Natural killer cell (primary cell): Measurements from ENCODE around the gene DBT. TPM values are rescaled to one million over a fixed set of nuclear protein-coding genes. Genes with fewer than 3 reads are reported as not detected.

Source experiments
- ATAC-seq, 3 donors: fragments of 150-1000 bp in 2 of 3; fragments of 200-7000 bp in 1 of 3; cut with Tn5 transposase; 1 replicate in 1 of 3; 2 replicates in 2 of 3; pipeline ENCODE4 v1.10.0; 2021; ENCODE audit warnings: mild to moderate bottlenecking in 2 of 3, moderate library complexity in 2 of 3
- DNase-seq, 2 donors: peaks; one replicate each; pipeline versions ENCODE4 v3.0.0 to v3.0.0-alpha.2; 2013 to 2021; ENCODE audit warnings: mixed read lengths in 1 of 2
- H3K27ac ChIP-seq: one replicate; pipeline ENCODE4 v1.5.1; 2013; ENCODE audit warnings: mild to moderate bottlenecking, low read length
- H3K27me3 ChIP-seq: one replicate; pipeline ENCODE4 v1.6.1; 2013; ENCODE audit warnings: low read length; ENCODE audit not compliant: control insufficient read depth, insufficient read depth
- H3K36me3 ChIP-seq: one replicate; pipeline ENCODE4 v1.6.1; 2013; ENCODE audit warnings: low read length; ENCODE audit not compliant: control insufficient read depth, insufficient read depth
- H3K4me1 ChIP-seq: one replicate; pipeline ENCODE4 v1.6.1; 2013; ENCODE audit warnings: low read length; ENCODE audit not compliant: control insufficient read depth, insufficient read depth
- H3K4me3 ChIP-seq: one replicate; pipeline ENCODE4 v1.5.1; 2013; ENCODE audit warnings: low read length
- H3K9me3 ChIP-seq: one replicate; pipeline ENCODE4 v1.6.1; 2013; ENCODE audit warnings: low read length; ENCODE audit not compliant: control insufficient read depth, insufficient read depth
- H3K27ac Mint-ChIP-seq, 2 donors: one replicate each; pipeline ENCODE4 v1.8.0; 2022; ENCODE audit warnings: mild to moderate bottlenecking in 2 of 2, mixed read lengths in 2 of 2, moderate library complexity in 1 of 2
- H3K27me3 Mint-ChIP-seq, 2 donors: one replicate each; pipeline ENCODE4 v1.8.0; 2022; ENCODE audit warnings: low read depth in 2 of 2, mixed read lengths in 2 of 2
- H3K36me3 Mint-ChIP-seq: one replicate; pipeline ENCODE4 v1.8.0; 2022; ENCODE audit warnings: mixed read lengths
- H3K4me1 Mint-ChIP-seq, 2 donors: one replicate each; pipeline ENCODE4 v1.8.0; 2022; ENCODE audit warnings: mixed read lengths in 2 of 2
- H3K4me3 Mint-ChIP-seq: one replicate; pipeline ENCODE4 v1.8.0; 2022; ENCODE audit warnings: mild to moderate bottlenecking, moderate library complexity, mixed read lengths
- H3K9me3 Mint-ChIP-seq, 2 donors: one replicate each; pipeline ENCODE4 v1.8.0; 2022; ENCODE audit warnings: mixed read lengths in 2 of 2
- WGBS: methylation state at CpG from one replicate; pipeline ENCODE4 v1.1.7; 2013; ENCODE audit warnings: missing lambda C conversion rate; ENCODE audit not compliant: insufficient coverage; 5-methylcytosine and 5-hydroxymethylcytosine counted together
- intact Hi-C: fragments of 100-400 bp; cut with micrococcal nuclease; formaldehyde crosslinking; loops from one replicate; pipeline ENCODE4 v1.14.2; 2022
- total RNA-seq, 4 donors: library from RNA; stranded (reverse); fragments of 120-200 nt in 1 of 4; gene quantifications; one replicate each; pipeline versions ENCODE4 v1.2.3 to v1.2.4, GENCODE V29; 2013 to 2022
- TF ChIP-seq, protein P1 (sequence below): fragments of 200-600 bp; IDR thresholded peaks from one replicate; pipeline ENCODE4 v1.8.0; 2022; ENCODE audit warnings: antibody characterized with exemption

DBT gene
- total RNA-seq, 3 donors from 2014 or later (not counting 1 experiment from before 2014, with no cell fraction given), result 9.9 to 11.5 (median 10.2) TPM

DNA sequence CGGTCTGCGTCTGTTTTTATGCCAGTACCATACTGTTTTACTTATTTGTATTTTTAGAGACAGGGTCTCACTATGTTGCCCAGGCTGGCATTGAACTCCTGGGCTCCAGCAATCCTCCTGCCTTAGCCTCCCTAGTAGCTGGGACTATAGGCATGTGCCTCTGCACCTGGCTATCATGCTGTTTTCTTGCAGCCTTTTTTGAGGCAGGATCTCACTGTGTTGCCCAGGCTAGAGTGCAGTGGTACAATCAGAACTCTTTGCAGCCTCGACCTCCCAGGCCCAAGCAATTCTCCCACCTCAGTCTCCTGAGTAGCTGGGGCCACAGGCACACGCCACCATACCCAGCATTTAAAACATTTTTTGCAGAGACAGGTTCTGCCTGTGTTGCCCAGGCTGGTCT lies 66.3 kb downstream of the DBT start:
- intact Hi-C loops, result no loop called here
- Histone ChIP-seq H3K4me1 (no peaks in the 10 kb centered on the region), H3K4me3 (no peak overlapping the region), H3K27me3 (no peaks in the 10 kb centered on the region), H3K36me3 (no peaks in the 10 kb centered on the region), H3K9me3 (no peaks in the 10 kb centered on the region), H3K27ac (no peak overlapping the region)
- Mint-ChIP-seq H3K4me3 (no peak overlapping the region), H3K36me3 (no peaks in the 10 kb centered on the region), H3K4me1 (no peaks in the 10 kb centered on the region), H3K9me3 (no peaks in the 10 kb centered on the region), H3K27ac (no peak overlapping the region), H3K27me3 (no peaks in the 10 kb centered on the region)
- TF ChIP-seq, protein P1, sequence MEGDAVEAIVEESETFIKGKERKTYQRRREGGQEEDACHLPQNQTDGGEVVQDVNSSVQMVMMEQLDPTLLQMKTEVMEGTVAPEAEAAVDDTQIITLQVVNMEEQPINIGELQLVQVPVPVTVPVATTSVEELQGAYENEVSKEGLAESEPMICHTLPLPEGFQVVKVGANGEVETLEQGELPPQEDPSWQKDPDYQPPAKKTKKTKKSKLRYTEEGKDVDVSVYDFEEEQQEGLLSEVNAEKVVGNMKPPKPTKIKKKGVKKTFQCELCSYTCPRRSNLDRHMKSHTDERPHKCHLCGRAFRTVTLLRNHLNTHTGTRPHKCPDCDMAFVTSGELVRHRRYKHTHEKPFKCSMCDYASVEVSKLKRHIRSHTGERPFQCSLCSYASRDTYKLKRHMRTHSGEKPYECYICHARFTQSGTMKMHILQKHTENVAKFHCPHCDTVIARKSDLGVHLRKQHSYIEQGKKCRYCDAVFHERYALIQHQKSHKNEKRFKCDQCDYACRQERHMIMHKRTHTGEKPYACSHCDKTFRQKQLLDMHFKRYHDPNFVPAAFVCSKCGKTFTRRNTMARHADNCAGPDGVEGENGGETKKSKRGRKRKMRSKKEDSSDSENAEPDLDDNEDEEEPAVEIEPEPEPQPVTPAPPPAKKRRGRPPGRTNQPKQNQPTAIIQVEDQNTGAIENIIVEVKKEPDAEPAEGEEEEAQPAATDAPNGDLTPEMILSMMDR, result no peak
- ATAC-seq (no peak), DNase-seq (no peak)
- WGBS, result 91% methylated on average over 3 of the region's 4 CpGs

GRCh38 chr1:100178091-100178490 lies 71.5 kb downstream of the DBT start, which contains the start of gene LRRC39:
Gene LRRC39, minus strand, starts transcription at chr1:100178256. Its CDS starts 9,740 bp downstream, at chr1:100168516.
- 94% methylated on average over 3 of the region's 5 CpGs for WGBS
- H3K27me3 ChIP-seq, result no peaks in the 10 kb centered on the region
- no peaks in the 10 kb centered on the region for H3K9me3 ChIP-seq
- Mint-ChIP-seq H3K36me3 (no peaks in the 10 kb centered on the region), H3K4me3 (no peak within 1 kb of the TSS), H3K4me1 (no peaks in the 10 kb centered on the region), H3K27ac (no peak within 1 kb of the TSS), H3K9me3 (no peaks in the 10 kb centered on the region), H3K27me3 (no peaks in the 10 kb centered on the region)
- H3K4me3 ChIP-seq, result no peak within 1 kb of the TSS
- intact Hi-C loops, result no loop called here
- DNase-seq (no peak), ATAC-seq (no peak)
- no peaks in the 10 kb centered on the region for H3K36me3 ChIP-seq
- TF ChIP-seq, protein P1, result no peak
- no peak within 1 kb of the TSS for H3K27ac ChIP-seq
- no peaks in the 10 kb centered on the region for H3K4me1 ChIP-seq

DNA sequence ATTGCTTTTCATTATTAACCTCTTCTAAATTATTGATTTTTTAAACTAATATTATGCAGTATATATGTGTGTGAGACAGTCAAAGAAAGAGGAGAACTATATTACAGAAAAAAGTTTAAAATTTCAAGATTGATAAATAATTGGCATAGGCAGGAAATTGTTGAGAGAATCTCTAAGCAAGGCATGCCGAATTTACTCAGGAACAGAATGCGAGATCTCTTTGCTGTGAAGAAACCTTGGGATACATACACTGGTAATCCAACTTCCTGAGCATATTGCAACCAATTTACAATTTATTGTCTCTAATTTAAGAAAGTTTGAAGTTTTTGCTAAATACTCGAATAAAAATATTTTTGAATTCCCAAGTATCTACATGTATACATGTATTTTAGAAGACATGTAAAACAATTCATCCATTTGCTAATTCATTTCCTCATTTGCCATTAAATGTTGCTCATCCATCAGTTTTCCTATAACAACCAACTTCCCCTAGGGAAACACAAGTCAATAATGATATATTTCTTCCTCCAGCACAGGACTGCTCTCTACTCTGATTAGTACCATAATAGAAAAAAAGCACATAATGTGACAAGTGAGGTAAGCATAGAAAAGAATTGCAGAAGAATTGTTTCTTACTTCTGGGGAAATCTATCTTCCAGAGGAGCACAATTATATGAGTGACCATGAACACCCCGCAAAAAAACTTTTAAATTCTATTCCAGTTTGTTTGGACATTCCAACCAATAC lies 72.2 kb downstream of the DBT start:
- Histone ChIP-seq H3K4me3 (no peak overlapping the region), H3K36me3 (no peaks in the 10 kb centered on the region), H3K27me3 (no peaks in the 10 kb centered on the region), H3K9me3 (no peaks in the 10 kb centered on the region), H3K27ac (no peak overlapping the region), H3K4me1 (no peaks in the 10 kb centered on the region)
- Mint-ChIP-seq H3K4me1 (no peaks in the 10 kb centered on the region), H3K36me3 (no peaks in the 10 kb centered on the region), H3K27ac (no peak overlapping the region), H3K27me3 (no peaks in the 10 kb centered on the region), H3K9me3 (no peaks in the 10 kb centered on the region), H3K4me3 (no peak overlapping the region)
- ATAC-seq (no peak), DNase-seq (no peak)
- 100% methylated on average over 2 of the region's 4 CpGs for WGBS
- TF ChIP-seq, protein P1, result no peak
- intact Hi-C loops, result no loop called here

DNA sequence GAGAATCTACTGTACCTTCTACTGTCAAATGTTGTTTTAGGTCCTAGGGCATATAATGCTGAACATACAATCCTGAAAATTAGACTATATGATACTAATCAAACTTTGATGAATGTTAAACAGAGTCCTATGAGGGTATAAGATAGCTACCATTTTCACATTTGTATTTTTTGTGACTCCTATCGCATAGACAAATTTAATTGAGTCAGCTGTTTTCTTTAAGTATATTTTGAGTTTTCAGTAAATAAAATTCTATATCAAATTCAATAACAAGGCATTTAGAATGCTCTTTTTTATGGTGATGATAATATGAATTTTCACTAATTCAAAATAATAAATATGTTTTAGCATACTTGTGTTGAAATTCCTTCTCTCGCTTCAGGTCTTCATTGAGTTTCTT lies 81.6 kb downstream of the DBT start:
- Mint-ChIP-seq H3K9me3 (no peaks in the 10 kb centered on the region), H3K36me3 (no peaks in the 10 kb centered on the region), H3K4me1 (no peaks in the 10 kb centered on the region), H3K27ac (no peak overlapping the region), H3K4me3 (no peak overlapping the region), H3K27me3 (no peaks in the 10 kb centered on the region)
- H3K27ac ChIP-seq, result no peak overlapping the region
- H3K9me3 ChIP-seq, result no peaks in the 10 kb centered on the region
- H3K36me3 ChIP-seq, result no peaks in the 10 kb centered on the region
- DNase-seq (no peak), ATAC-seq (no peak)
- intact Hi-C loops, result no loop called here
- TF ChIP-seq, protein P1, result no peak
- no peaks in the 10 kb centered on the region for H3K27me3 ChIP-seq
- H3K4me1 ChIP-seq, result no peaks in the 10 kb centered on the region
- 86% methylated on average over 1 of the region's 2 CpGs for WGBS
- H3K4me3 ChIP-seq, result no peak overlapping the region
